Measurements from ENCODE around the gene PDE4B.

Gene PDE4B

DNA sequence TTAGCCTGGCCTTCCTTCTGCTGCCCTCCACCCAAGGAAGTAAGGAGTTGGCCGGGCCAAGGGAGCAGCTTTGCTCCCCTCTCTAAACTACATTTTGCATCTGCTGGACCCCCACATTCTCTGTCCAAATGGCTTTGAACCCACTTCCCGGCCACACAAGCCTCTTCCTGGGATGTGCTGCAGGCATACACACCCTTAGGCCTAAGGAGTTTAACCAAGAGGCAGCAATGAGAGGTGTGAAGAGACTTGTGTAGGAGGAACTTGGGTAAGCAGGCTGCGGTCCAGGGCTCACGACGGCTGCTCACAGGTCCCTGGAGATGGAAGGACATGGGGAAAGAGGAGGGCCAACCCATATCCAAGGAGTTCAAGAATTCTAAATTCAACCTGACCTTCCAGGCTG, 544.6 kb downstream of the PDE4B start:
- no peak for DNase-seq (ENCODE audit: low read depth, low spot score)
- Histone ChIP-seq H3K4me3 (ENCODE audit: low read length) (no peak overlapping the region), H3K27ac (ENCODE audit: low read length) (no peak overlapping the region), H3K36me3 (ENCODE audit: control insufficient read depth, insufficient read depth, low read length) (no peaks in the 10 kb centered on the region; the same call in 1 of the 2 replicates), H3K4me1 (ENCODE audit: control insufficient read depth, insufficient read depth, low read length) (peaks cover 8% of the 10 kb centered on the region), H3K27me3 (ENCODE audit: control insufficient read depth, insufficient read depth, low read length) (no peaks in the 10 kb centered on the region), H3K9me3 (ENCODE audit: control insufficient read depth, insufficient read depth, low read length) (no peaks in the 10 kb centered on the region)
- no CpG with 5 or more reads among the region's 5 CpGs for WGBS (ENCODE audit: insufficient coverage, insufficient read length)

DNA sequence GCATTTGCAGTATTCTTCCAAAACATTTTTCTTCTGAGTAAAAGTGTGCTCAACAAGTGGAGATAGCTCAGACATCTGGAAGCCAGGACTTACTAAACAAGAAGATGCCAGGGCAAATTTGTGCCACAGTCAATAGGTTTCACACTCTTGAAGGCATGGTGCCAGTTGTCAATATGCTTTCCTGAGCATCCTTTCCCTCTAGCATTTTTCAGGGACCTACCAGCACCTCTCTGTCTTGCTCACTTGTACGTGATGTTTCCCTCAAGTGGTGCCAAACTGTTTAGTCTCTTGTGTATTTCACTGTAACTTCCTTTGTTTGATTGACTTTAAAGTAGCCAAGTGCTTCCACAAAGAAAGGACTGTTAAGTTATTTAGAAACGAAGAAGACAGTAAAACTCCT, 547.2 kb downstream of the PDE4B start:
- peaks cover 10% of the 10 kb centered on the region for H3K4me1 ChIP-seq (ENCODE audit: control insufficient read depth, insufficient read depth, low read length)
- no peaks in the 10 kb centered on the region; the same call in 1 of the 2 replicates for H3K36me3 ChIP-seq (ENCODE audit: control insufficient read depth, insufficient read depth, low read length)
- DNase-seq (ENCODE audit: low read depth, low spot score), result no peak
- no peak overlapping the region for H3K27ac ChIP-seq (ENCODE audit: low read length)
- H3K9me3 ChIP-seq (ENCODE audit: control insufficient read depth, insufficient read depth, low read length), result no peaks in the 10 kb centered on the region
- no CpG with 5 or more reads among the region's 2 CpGs for WGBS (ENCODE audit: insufficient coverage, insufficient read length)
- H3K27me3 ChIP-seq (ENCODE audit: control insufficient read depth, insufficient read depth, low read length), result no peaks in the 10 kb centered on the region
- no peak overlapping the region for H3K4me3 ChIP-seq (ENCODE audit: low read length)

DNA sequence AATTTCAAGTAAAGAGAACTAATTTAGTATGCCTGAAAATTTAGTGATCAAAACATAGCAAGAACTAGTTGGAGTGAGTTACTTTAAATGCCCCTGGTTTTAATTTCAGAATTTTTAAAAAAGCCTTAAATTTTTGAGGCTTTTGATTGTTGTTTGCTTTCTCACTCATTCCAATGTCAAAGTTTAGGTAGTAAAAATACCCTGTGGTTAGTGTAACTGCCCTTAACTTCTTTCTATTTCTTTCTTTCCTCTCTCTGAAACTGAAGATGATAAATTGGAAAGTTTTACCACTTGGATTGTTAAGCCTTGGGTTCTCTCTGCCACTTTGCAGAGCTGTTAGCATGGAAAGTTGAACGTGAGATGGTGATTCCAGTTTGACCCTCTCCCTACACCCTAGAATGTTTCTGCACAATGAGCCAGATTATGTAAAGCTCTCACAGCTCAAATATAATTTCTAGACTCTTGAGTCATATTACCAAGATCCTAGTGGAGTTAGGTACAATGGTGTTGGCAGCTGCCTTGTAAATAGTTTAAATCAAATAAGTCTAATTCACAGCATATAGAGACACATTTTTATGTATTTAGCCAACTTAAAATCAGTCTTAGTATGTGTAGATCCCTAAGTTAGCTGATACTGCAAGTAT, 548.9 kb downstream of the PDE4B start:
- no peaks in the 10 kb centered on the region for H3K9me3 ChIP-seq (ENCODE audit: control insufficient read depth, insufficient read depth, low read length)
- H3K4me3 ChIP-seq (ENCODE audit: low read length), result no peak overlapping the region
- no peaks in the 10 kb centered on the region for H3K27me3 ChIP-seq (ENCODE audit: control insufficient read depth, insufficient read depth, low read length)
- H3K4me1 ChIP-seq (ENCODE audit: control insufficient read depth, insufficient read depth, low read length), result peaks cover 8% of the 10 kb centered on the region
- no peak overlapping the region for H3K27ac ChIP-seq (ENCODE audit: low read length)
- WGBS (ENCODE audit: insufficient coverage, insufficient read length), result no CpG with 5 or more reads among the region's 1 CpG
- DNase-seq (ENCODE audit: low read depth, low spot score), result no peak
- no peaks in the 10 kb centered on the region; the same call in 1 of the 2 replicates for H3K36me3 ChIP-seq (ENCODE audit: control insufficient read depth, insufficient read depth, low read length)

DNA sequence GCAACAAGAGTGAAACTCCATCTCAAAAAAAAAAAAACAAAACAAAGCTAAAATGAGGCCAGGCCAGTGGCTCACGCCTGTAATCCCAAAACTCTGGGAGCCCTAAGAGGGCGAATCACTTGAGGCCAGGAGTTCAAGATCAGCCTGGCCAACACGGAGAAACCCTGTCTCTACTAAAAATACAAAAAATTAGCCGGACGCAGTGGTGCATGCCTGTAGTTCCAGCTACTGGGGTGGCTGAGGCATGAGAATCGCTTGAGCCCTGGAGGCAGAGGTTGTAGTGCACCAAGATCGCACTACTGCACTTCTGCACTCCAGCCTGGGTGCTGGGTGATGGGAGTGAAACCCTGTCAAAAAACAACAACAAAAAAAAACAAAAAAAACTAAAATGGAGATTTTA, 550.0 kb downstream of the PDE4B start:
- no peaks in the 10 kb centered on the region for H3K9me3 ChIP-seq (ENCODE audit: control insufficient read depth, insufficient read depth, low read length)
- peaks cover 6% of the 10 kb centered on the region for H3K4me1 ChIP-seq (ENCODE audit: control insufficient read depth, insufficient read depth, low read length)
- DNase-seq (ENCODE audit: low read depth, low spot score), result no peak
- H3K4me3 ChIP-seq (ENCODE audit: low read length), result no peak overlapping the region
- H3K27ac ChIP-seq (ENCODE audit: low read length), result no peak overlapping the region
- no CpG with 5 or more reads among the region's 7 CpGs for WGBS (ENCODE audit: insufficient coverage, insufficient read length)
- no peaks in the 10 kb centered on the region for H3K27me3 ChIP-seq (ENCODE audit: control insufficient read depth, insufficient read depth, low read length)
- H3K36me3 ChIP-seq (ENCODE audit: control insufficient read depth, insufficient read depth, low read length), result no peaks in the 10 kb centered on the region

DNA sequence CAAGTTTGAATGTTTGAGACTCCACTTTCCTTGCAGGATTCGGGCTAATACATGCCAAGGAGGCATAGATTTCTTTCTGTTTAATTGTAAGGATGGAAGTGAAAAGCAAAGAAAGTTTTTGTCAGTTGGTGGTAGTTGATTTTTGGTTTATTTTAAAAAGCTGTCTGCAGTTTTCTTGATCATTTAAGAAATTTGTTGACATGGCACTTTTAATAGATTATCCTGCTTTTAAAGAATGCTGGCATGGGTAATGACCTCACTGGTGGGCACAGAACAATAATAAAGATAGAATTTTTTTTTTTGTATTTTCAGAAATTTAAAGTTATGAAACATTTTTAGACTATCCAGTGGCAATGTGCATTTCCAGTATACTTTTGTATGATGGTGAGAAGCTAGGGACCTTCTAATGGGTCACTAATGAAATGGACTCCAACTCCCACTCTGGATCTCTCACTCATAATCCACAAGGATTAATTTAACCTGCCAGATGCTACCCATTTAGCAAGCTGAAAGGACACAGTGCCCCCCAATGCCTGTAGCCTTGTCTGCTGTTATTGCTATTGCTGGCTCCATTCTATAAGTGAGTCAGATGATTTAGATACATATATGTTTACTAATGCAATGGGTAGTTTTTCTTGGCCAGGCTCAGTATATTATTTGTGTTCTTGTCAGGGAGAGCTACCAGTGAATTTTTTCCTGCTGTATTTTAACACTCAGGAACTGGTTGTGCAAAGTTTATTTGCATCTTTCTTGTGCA, 551.1 kb downstream of the PDE4B start:
- DNase-seq (ENCODE audit: low read depth, low spot score), result no peak
- no peaks in the 10 kb centered on the region for H3K36me3 ChIP-seq (ENCODE audit: control insufficient read depth, insufficient read depth, low read length)
- H3K27ac ChIP-seq (ENCODE audit: low read length), result no peak overlapping the region
- H3K4me3 ChIP-seq (ENCODE audit: low read length), result no peak overlapping the region
- peaks cover 6% of the 10 kb centered on the region for H3K4me1 ChIP-seq (ENCODE audit: control insufficient read depth, insufficient read depth, low read length)
- no CpG with 5 or more reads among the region's 1 CpG for WGBS (ENCODE audit: insufficient coverage, insufficient read length)
- H3K9me3 ChIP-seq (ENCODE audit: control insufficient read depth, insufficient read depth, low read length), result no peaks in the 10 kb centered on the region
- no peaks in the 10 kb centered on the region for H3K27me3 ChIP-seq (ENCODE audit: control insufficient read depth, insufficient read depth, low read length)

DNA sequence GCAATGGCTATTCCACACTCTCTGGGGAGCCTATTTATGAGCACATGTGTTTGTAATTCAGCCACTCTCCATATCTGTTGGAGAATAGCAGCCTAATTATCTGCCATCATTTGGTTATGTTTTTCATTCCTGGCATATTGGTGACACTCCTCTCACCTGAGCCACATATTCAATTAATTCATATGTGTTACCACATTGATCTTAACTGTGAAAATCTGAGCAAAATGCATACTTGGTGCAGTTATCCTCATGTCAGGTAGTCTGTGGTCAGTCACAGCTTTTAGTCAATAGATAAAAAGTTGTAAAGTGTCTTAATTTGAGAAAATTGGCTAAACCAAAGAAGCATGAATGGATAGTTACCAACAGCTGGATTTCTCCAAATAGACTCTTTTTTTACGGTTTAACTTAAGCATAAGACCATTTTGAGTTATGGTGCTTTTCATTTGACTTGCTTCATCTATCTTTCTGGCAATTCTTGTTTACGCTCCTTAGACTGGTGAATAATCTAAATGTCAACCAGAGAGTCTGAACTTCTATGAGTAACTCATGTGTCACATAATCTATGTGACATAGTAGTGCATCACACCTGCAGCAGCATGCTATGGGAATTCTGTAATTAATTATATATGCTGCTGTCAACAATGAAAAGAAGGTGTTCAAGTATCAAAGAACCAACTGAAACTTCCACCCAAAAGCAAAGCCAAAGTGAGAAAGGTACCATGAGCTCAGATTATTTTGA, 553.5 kb downstream of the PDE4B start:
- Histone ChIP-seq H3K4me3 (ENCODE audit: low read length) (no peak overlapping the region), H3K9me3 (ENCODE audit: control insufficient read depth, insufficient read depth, low read length) (no peaks in the 10 kb centered on the region), H3K4me1 (ENCODE audit: control insufficient read depth, insufficient read depth, low read length) (peaks cover 4% of the 10 kb centered on the region), H3K36me3 (ENCODE audit: control insufficient read depth, insufficient read depth, low read length) (no peaks in the 10 kb centered on the region), H3K27ac (ENCODE audit: low read length) (no peak overlapping the region), H3K27me3 (ENCODE audit: control insufficient read depth, insufficient read depth, low read length) (no peaks in the 10 kb centered on the region)
- no peak for DNase-seq (ENCODE audit: low read depth, low spot score)
- no CpG with 5 or more reads among the region's 2 CpGs for WGBS (ENCODE audit: insufficient coverage, insufficient read length)

DNA sequence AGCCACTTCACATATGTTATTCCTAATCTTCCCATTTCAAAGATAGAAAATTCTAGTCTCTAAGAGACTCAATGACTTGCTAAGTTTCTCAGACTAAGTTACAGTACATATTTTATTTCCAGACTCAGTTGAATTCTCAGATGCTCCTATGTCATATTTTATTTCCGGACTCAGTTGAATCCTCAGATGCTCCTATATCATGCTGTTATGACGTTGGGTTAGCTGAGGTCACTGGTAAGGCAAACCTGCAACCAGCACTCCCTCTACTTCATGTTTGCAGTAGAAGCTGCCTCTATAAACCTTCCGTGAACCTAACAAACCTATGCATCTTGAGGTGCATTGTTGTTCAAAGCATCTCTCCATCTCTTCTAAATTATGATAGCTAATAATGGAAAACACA, 554.2 kb downstream of the PDE4B start:
- peaks cover 6% of the 10 kb centered on the region for H3K4me1 ChIP-seq (ENCODE audit: control insufficient read depth, insufficient read depth, low read length)
- no peak overlapping the region for H3K4me3 ChIP-seq (ENCODE audit: low read length)
- DNase-seq (ENCODE audit: low read depth, low spot score), result no peak
- no CpG with 5 or more reads among the region's 3 CpGs for WGBS (ENCODE audit: insufficient coverage, insufficient read length)
- no peaks in the 10 kb centered on the region for H3K9me3 ChIP-seq (ENCODE audit: control insufficient read depth, insufficient read depth, low read length)
- H3K36me3 ChIP-seq (ENCODE audit: control insufficient read depth, insufficient read depth, low read length), result no peaks in the 10 kb centered on the region
- H3K27me3 ChIP-seq (ENCODE audit: control insufficient read depth, insufficient read depth, low read length), result no peaks in the 10 kb centered on the region
- H3K27ac ChIP-seq (ENCODE audit: low read length), result no peak overlapping the region

DNA sequence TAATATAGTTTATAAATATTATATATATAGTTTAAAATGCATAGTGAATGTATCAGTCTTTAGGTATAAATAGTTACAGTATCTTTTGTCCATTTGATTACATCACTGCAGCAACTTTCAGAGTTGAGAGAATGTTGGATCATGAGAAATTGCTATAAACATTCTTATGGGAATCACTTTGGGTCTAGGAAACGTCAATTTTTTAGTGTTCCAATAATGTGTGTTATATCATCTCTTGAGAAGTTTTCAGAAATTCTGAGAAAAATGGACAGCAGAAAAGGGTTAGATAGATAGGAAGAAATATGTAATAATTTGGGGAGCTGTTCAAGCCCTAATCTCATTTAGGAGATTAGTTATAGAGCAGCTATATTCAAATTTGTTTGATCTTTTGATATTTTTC, 556.1 kb downstream of the PDE4B start:
- Histone ChIP-seq H3K4me1 (ENCODE audit: control insufficient read depth, insufficient read depth, low read length) (peaks cover 6% of the 10 kb centered on the region; the same call in 1 of the 2 replicates), H3K36me3 (ENCODE audit: control insufficient read depth, insufficient read depth, low read length) (no peaks in the 10 kb centered on the region), H3K9me3 (ENCODE audit: control insufficient read depth, insufficient read depth, low read length) (no peaks in the 10 kb centered on the region), H3K27ac (ENCODE audit: low read length) (no peak overlapping the region), H3K4me3 (ENCODE audit: low read length) (no peak overlapping the region), H3K27me3 (ENCODE audit: control insufficient read depth, insufficient read depth, low read length) (no peaks in the 10 kb centered on the region)
- WGBS (ENCODE audit: insufficient coverage, insufficient read length), result no CpG with 5 or more reads among the region's 1 CpG
- DNase-seq (ENCODE audit: low read depth, low spot score), result no peak

DNA sequence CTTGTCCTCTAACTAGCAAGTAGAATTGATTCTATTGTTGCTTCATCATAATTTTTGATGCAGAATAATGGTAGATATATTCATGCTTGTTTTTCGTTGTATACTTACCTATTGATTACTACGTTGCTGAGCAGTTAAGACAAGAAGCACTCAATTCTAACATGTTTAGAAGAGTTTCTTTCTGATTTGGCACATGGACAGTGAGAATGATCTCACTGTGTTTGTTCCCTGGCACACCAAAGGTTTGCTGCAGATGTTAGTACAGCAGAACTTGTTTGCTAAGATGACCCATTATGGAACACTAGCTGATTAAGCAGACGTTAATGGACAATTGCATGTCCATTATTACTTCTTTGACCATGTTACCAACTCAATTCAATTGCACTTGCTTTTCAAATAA, 556.5 kb downstream of the PDE4B start:
- Histone ChIP-seq H3K9me3 (ENCODE audit: control insufficient read depth, insufficient read depth, low read length) (no peaks in the 10 kb centered on the region), H3K4me3 (ENCODE audit: low read length) (no peak overlapping the region), H3K36me3 (ENCODE audit: control insufficient read depth, insufficient read depth, low read length) (no peaks in the 10 kb centered on the region), H3K27ac (ENCODE audit: low read length) (no peak overlapping the region), H3K27me3 (ENCODE audit: control insufficient read depth, insufficient read depth, low read length) (no peaks in the 10 kb centered on the region), H3K4me1 (ENCODE audit: control insufficient read depth, insufficient read depth, low read length) (peaks cover 4% of the 10 kb centered on the region; the same call in 1 of the 2 replicates)
- no peak for DNase-seq (ENCODE audit: low read depth, low spot score)
- no CpG with 5 or more reads among the region's 3 CpGs for WGBS (ENCODE audit: insufficient coverage, insufficient read length)

DNA sequence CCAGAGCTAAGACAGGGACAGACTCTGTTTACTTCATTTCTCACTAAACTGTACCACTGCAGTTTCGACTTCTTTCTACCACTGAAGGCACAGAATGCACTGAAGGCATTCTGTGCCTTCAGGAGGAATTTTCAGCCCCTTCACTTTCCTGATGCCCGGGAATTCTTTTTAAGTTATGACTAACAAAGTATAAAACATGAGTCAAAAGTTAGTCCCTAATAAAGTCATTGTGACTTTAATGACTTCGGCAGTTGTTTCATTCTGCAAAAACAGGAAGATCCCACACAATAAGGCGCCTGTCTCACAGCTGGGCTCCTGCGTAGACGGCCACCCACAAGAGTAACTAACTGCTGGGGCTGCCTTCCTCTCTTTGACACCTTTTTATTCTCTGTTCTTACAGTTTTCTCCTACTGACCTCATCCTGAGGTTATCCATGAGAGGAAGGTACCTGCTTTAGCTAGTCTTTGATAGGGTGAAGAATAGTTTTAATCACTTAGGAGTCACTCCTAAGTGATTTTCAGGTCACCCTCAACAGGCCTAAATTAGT, 557.4 kb downstream of the PDE4B start:
- H3K4me1 ChIP-seq (ENCODE audit: control insufficient read depth, insufficient read depth, low read length), result peaks cover 7% of the 10 kb centered on the region; the same call in 1 of the 2 replicates
- no peaks in the 10 kb centered on the region for H3K9me3 ChIP-seq (ENCODE audit: control insufficient read depth, insufficient read depth, low read length)
- no peaks in the 10 kb centered on the region for H3K27me3 ChIP-seq (ENCODE audit: control insufficient read depth, insufficient read depth, low read length)
- DNase-seq (ENCODE audit: low read depth, low spot score), result no peak
- no CpG with 5 or more reads among the region's 6 CpGs for WGBS (ENCODE audit: insufficient coverage, insufficient read length)
- no peaks in the 10 kb centered on the region for H3K36me3 ChIP-seq (ENCODE audit: control insufficient read depth, insufficient read depth, low read length)
- no peak overlapping the region for H3K4me3 ChIP-seq (ENCODE audit: low read length)
- H3K27ac ChIP-seq (ENCODE audit: low read length), result no peak overlapping the region
